Activated naive CD4-positive, alpha-beta T cell treated with anti-CD3 and anti-CD28 coated beads, Interleukin-2, amount 50 U/mL, for 24 hours (primary cell): ENCODE measurements around the gene PTPRD.

Experiments used
- H3K27ac Mint-ChIP-seq: one replicate; pipeline ENCODE4 v1.8.0; 2021; ENCODE audit warnings: mild to moderate bottlenecking, mixed read lengths
- H3K27me3 Mint-ChIP-seq: one replicate; pipeline ENCODE4 v1.8.0; 2021; ENCODE audit warnings: mixed read lengths
- H3K36me3 Mint-ChIP-seq: one replicate; pipeline ENCODE4 v1.8.0; 2021; ENCODE audit warnings: mixed read lengths
- H3K4me1 Mint-ChIP-seq: one replicate; pipeline ENCODE4 v1.8.0; 2021; ENCODE audit warnings: mixed read lengths
- H3K4me3 Mint-ChIP-seq: one replicate; pipeline ENCODE4 v1.8.0; 2021; ENCODE audit warnings: mild to moderate bottlenecking, mixed read lengths
- H3K9me3 Mint-ChIP-seq: one replicate; pipeline ENCODE4 v1.8.0; 2021; ENCODE audit warnings: mixed read lengths

The PTPRD gene

DNA sequence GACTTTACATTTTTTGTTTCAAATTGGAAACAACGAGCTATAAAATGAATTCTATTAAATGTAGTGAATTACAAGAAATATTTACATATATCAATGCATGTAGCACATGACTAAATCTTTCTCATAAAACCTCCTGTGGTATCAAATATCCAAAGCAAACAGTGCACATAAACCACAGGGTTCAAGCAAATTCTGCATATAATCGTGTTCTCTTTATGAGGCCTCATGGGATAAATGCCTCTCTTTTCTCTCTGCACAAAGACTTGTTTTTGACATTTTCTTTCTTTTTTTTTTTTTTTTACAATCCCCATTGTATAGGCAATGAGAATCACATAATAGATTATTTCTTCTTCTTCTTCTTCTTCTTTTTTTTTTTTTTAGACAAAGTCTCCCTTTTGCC, 1696.0 kb downstream of the PTPRD start:
- H3K36me3 Mint-ChIP-seq = no peaks in the 10 kb centered on the region
- H3K27ac Mint-ChIP-seq = no peak overlapping the region
- peaks cover 4% of the 10 kb centered on the region for H3K9me3 Mint-ChIP-seq
- no peak overlapping the region for H3K4me3 Mint-ChIP-seq
- H3K4me1 Mint-ChIP-seq = no peaks in the 10 kb centered on the region
- no peaks in the 10 kb centered on the region for H3K27me3 Mint-ChIP-seq

DNA sequence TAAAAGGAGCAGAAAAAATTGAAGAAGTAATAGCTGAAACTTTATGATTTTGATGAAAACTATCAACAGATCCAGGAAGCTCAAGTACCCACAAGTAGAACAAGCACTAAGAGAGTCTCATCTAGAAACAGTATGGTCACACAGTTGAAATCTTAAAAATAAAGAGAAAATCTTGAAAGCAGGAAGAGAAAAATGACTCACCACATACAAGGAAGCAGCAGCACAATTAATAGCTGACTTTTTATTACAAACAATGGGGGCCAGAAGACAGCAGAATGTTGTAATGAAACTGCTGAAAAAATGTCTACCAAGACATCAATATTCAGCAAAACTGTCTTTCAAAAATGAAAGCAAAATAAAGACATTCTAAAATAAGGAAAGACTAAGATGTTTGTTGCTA, 1704.9 kb downstream of the PTPRD start:
- Mint-ChIP-seq H3K27ac (no peak overlapping the region), H3K4me1 (no peaks in the 10 kb centered on the region), H3K4me3 (no peak overlapping the region), H3K27me3 (no peaks in the 10 kb centered on the region), H3K9me3 (peaks cover 5% of the 10 kb centered on the region), H3K36me3 (no peaks in the 10 kb centered on the region)

DNA sequence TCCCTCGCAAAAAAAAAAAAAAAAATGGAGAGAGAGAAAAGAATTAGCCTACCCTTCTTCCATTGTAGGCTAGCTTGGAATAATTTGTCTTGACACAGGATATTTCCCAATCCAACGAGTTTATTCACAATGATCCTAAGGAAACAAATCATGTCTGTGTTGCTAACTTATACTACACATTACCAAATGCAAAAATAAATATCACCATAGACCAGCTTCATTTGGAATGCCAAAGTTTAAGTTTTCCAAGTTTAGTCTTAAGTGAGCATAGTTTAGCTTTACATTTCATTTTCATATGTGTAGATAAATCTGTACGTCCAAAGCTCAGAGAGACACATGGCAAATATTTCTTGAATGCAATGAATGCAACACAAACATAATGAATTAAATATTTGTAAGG, 1707.1 kb downstream of the PTPRD start:
- no peak overlapping the region for H3K4me3 Mint-ChIP-seq
- no peak overlapping the region for H3K27ac Mint-ChIP-seq
- H3K4me1 Mint-ChIP-seq = no peaks in the 10 kb centered on the region
- no peaks in the 10 kb centered on the region for H3K36me3 Mint-ChIP-seq
- peaks cover 5% of the 10 kb centered on the region for H3K9me3 Mint-ChIP-seq
- H3K27me3 Mint-ChIP-seq = no peaks in the 10 kb centered on the region

GRCh38 chr9:8904771-8905515, 1707.9 kb downstream of the PTPRD start:
- Mint-ChIP-seq H3K27me3 (no peaks in the 10 kb centered on the region), H3K4me3 (no peak overlapping the region), H3K4me1 (no peaks in the 10 kb centered on the region), H3K36me3 (no peaks in the 10 kb centered on the region), H3K27ac (no peak overlapping the region), H3K9me3 (peaks cover 5% of the 10 kb centered on the region)

GRCh38 chr9:8903077-8903476, 1709.7 kb downstream of the PTPRD start:
- Mint-ChIP-seq H3K9me3 (no peaks in the 10 kb centered on the region), H3K27ac (no peak overlapping the region), H3K4me1 (no peaks in the 10 kb centered on the region), H3K4me3 (no peak overlapping the region), H3K36me3 (no peaks in the 10 kb centered on the region), H3K27me3 (no peaks in the 10 kb centered on the region)

DNA sequence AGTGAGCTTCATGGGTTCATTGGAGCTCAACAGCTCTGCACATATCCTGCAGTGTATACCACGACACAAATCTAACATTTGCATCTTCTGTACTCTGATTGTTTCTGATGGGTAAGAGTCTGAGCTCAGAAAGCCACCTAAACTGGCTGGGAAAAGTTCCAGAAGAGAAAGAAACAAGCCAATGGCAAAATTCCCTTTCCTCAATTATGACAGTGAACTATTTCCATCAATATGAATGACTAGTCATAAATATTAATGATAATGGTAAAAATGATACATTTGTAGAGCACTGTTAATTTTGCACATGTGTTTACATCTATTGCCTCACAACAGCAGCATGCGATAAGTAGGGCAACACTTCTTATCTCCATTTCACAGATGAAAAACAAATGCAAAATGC, 1711.7 kb downstream of the PTPRD start:
- H3K27me3 Mint-ChIP-seq = no peaks in the 10 kb centered on the region
- H3K9me3 Mint-ChIP-seq = no peaks in the 10 kb centered on the region
- no peaks in the 10 kb centered on the region for H3K36me3 Mint-ChIP-seq
- no peak overlapping the region for H3K27ac Mint-ChIP-seq
- H3K4me1 Mint-ChIP-seq = no peaks in the 10 kb centered on the region
- no peak overlapping the region for H3K4me3 Mint-ChIP-seq

DNA sequence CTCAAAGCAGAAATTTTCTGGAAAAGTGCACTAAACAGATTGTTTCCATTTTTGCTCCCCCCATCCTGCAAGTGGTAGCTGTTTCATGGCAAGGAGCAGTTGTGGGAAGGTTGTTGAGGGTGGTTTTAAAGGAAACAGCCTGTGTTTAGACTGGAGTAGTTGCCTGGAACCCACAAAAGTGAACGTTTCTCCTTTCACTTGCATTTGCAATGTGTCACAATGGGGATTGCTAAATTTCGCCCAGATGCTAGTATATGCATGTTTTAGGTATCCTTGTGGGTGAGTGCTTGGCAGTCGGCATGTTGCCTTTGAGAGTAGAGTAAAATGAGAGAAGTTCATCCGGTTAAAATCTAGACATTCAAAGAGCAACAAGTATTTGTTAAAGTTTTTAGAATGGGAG, 1713.3 kb downstream of the PTPRD start:
- Mint-ChIP-seq H3K27ac (no peak overlapping the region), H3K4me3 (no peak overlapping the region), H3K4me1 (no peaks in the 10 kb centered on the region), H3K9me3 (no peaks in the 10 kb centered on the region), H3K36me3 (no peaks in the 10 kb centered on the region), H3K27me3 (no peaks in the 10 kb centered on the region)

DNA sequence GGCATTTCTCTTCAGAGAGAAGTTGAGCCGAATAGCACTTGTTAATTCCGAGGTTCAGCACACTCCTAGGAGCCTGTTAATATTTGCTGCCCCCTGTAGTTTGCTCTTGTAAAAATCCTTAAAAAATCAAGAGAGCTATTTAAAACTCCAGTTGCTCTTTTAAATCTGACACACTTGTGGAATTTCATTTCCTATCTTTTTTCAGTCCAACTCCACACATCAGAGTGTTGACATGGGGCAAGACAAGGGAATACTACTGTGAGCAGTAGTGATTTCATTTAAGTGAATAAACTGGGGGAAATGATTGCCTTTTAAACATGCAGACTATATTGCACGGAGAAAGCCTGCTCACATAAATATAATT, 1717.0 kb downstream of the PTPRD start:
- no peak overlapping the region for H3K27ac Mint-ChIP-seq
- H3K4me1 Mint-ChIP-seq = no peaks in the 10 kb centered on the region
- H3K9me3 Mint-ChIP-seq = no peaks in the 10 kb centered on the region
- H3K4me3 Mint-ChIP-seq = no peak overlapping the region
- H3K36me3 Mint-ChIP-seq = no peaks in the 10 kb centered on the region
- H3K27me3 Mint-ChIP-seq = no peaks in the 10 kb centered on the region

- no peaks in the 10 kb centered on the region for H3K27me3 Mint-ChIP-seq
- no peaks in the 10 kb centered on the region for H3K4me1 Mint-ChIP-seq
- H3K27ac Mint-ChIP-seq = no peak overlapping the region
- no peak overlapping the region for H3K4me3 Mint-ChIP-seq
- no peaks in the 10 kb centered on the region for H3K36me3 Mint-ChIP-seq
- no peaks in the 10 kb centered on the region for H3K9me3 Mint-ChIP-seq
Observed at GRCh38 chr9:8895106-8895860, 1717.5 kb downstream of the PTPRD start.

DNA sequence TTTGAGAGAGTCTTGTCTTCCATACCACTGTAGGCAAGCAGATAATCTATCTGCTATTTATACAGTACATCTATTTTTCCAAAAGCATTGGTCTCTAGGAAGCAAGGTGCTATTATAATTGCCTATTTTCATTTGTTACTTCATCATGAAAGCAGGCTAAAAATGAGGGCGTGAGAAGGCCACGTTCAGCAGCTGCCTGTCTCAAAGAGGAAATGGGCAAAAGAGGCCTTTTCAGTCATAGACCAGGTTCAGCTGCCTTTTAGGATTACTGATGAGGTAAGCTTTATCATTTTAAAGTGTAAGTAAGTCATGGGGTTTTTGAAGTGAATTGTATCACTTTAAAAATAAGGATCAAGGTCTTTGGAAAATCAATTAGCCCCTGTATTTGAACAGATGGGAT, 1722.1 kb downstream of the PTPRD start:
- Mint-ChIP-seq H3K4me3 (no peak overlapping the region), H3K4me1 (no peaks in the 10 kb centered on the region), H3K27me3 (no peaks in the 10 kb centered on the region), H3K9me3 (no peaks in the 10 kb centered on the region), H3K36me3 (no peaks in the 10 kb centered on the region), H3K27ac (no peak overlapping the region)

- Mint-ChIP-seq H3K27ac (no peak overlapping the region), H3K4me1 (no peaks in the 10 kb centered on the region), H3K9me3 (no peaks in the 10 kb centered on the region), H3K27me3 (no peaks in the 10 kb centered on the region), H3K4me3 (no peak overlapping the region), H3K36me3 (no peaks in the 10 kb centered on the region)
Observed at GRCh38 chr9:8889100-8889499, 1723.7 kb downstream of the PTPRD start.

GRCh38 chr9:8888591-8888990, 1724.2 kb downstream of the PTPRD start:
- Mint-ChIP-seq H3K4me3 (no peak overlapping the region), H3K27me3 (no peaks in the 10 kb centered on the region), H3K36me3 (no peaks in the 10 kb centered on the region), H3K4me1 (no peaks in the 10 kb centered on the region), H3K9me3 (no peaks in the 10 kb centered on the region), H3K27ac (no peak overlapping the region)

- Mint-ChIP-seq H3K27ac (no peak overlapping the region), H3K4me3 (no peak overlapping the region), H3K27me3 (no peaks in the 10 kb centered on the region), H3K36me3 (no peaks in the 10 kb centered on the region), H3K4me1 (no peaks in the 10 kb centered on the region), H3K9me3 (no peaks in the 10 kb centered on the region)
Observed at GRCh38 chr9:8887369-8887768, 1725.4 kb downstream of the PTPRD start.

DNA sequence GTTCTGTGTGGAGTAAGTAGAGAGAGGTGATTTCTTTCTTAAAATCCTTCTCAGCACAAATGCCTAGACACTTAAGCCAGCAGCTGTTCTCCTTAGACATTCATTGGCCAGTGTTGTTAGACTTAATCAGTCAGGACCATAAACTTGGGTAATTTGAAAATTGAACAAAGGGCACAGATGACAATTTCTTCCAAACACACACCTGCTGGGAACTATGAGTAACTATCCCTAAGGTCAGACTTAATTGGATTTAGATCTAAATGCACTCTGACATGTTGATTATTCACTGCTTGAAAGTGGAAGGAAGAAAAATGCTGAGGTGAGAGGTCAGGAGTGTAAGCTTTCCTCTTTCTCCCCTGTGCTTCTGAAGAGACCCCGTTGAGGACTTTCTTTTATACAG, 1729.5 kb downstream of the PTPRD start:
- Mint-ChIP-seq H3K9me3 (no peaks in the 10 kb centered on the region), H3K27me3 (no peaks in the 10 kb centered on the region), H3K36me3 (no peaks in the 10 kb centered on the region), H3K4me3 (no peak overlapping the region), H3K27ac (no peak overlapping the region), H3K4me1 (no peaks in the 10 kb centered on the region)

DNA sequence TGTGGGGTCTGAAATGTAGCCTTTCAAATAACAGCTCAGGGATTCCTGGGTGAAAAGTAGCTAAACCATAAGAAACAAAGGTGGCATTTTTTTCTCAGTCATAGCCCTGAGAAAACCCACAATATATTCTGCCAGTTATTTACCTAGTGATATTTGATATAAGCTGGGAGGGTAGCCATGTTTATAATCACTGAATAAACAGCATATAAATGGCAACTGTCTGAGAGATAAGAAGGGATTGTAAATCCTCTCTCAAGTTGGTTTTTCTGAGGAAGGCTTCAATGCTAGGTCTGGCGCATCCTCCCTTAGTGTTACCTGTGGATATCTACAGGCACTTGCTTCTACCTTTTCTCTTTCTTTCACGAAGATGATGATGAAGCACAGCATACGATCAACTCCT, 1732.7 kb downstream of the PTPRD start:
- no peaks in the 10 kb centered on the region for H3K36me3 Mint-ChIP-seq
- no peak overlapping the region for H3K4me3 Mint-ChIP-seq
- no peaks in the 10 kb centered on the region for H3K9me3 Mint-ChIP-seq
- H3K4me1 Mint-ChIP-seq = no peaks in the 10 kb centered on the region
- no peak overlapping the region for H3K27ac Mint-ChIP-seq
- H3K27me3 Mint-ChIP-seq = no peaks in the 10 kb centered on the region

DNA sequence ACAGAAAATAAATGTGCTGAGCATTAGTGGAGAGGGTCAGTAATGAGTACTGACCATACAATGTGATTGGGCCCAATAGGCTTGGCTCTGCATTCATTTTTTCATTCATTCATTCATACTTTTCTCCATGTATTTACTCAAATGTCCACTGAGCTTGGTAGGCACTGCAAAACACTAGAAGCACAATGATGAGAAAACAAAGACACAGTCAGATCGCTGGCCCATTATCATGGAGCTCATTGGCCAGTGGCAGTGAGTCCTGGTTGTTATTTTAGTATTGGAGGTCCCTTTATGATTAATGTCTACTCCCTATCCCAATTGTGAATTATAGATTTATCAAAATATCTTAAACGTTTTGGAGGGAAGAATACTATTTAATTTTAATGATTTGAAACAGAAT, 1733.5 kb downstream of the PTPRD start:
- H3K27me3 Mint-ChIP-seq = no peaks in the 10 kb centered on the region
- no peak overlapping the region for H3K4me3 Mint-ChIP-seq

More for the DNA sequence above, 1733.5 kb downstream of the PTPRD start:
- no peak overlapping the region for H3K27ac Mint-ChIP-seq
- H3K9me3 Mint-ChIP-seq = no peaks in the 10 kb centered on the region
- H3K36me3 Mint-ChIP-seq = no peaks in the 10 kb centered on the region
- no peaks in the 10 kb centered on the region for H3K4me1 Mint-ChIP-seq
